ENCODE data around the gene CLHC1. TPM values are rescaled to one million over a fixed set of nuclear protein-coding genes. Genes with fewer than 3 reads are reported as not detected.

CLHC1 gene
- total RNA-seq, 1 experiment from 2014 or later = 9.2 TPM

GRCh38 chr2:55224761-55225261 is 7.3 kb downstream of the CLHC1 start:
- H3K79me2 ChIP-seq (ENCODE audit: insufficient read depth, low read length) = no peaks in the 10 kb centered on the region

More at GRCh38 chr2:55224761-55225261, 7.3 kb downstream of the CLHC1 start:
- no peak overlapping the region for H2BK15ac ChIP-seq (ENCODE audit: low read depth, low read length)
- no peak overlapping the region for H2BK5ac ChIP-seq (ENCODE audit: insufficient read length, low read length)
- no peak overlapping the region for H2BK12ac ChIP-seq (ENCODE audit: insufficient read length, low read depth, low read length)
- no peaks in the 10 kb centered on the region for H4K20me1 ChIP-seq (ENCODE audit: control insufficient read depth, insufficient read depth, insufficient read length)
- no peak overlapping the region for H3K23ac ChIP-seq (ENCODE audit: insufficient read length, low read depth, low read length)
- H3K79me1 ChIP-seq (ENCODE audit: insufficient read depth, low read depth, low read length, poor library complexity, severe bottlenecking) = no peaks in the 10 kb centered on the region
- peaks cover 10 to 15% of the 10 kb centered on the region in 2 experiments for H3K4me1 Mint-ChIP-seq
- H4K91ac ChIP-seq (ENCODE audit: insufficient read length, low read depth, low read length) = no peak overlapping the region
- H2AK5ac ChIP-seq (ENCODE audit: insufficient read length, low read length) = no peak overlapping the region
- no peak overlapping the region for H2BK20ac ChIP-seq (ENCODE audit: low read depth, low read length, poor library complexity, severe bottlenecking)
- H3K4me2 ChIP-seq (ENCODE audit: insufficient read depth, insufficient read length, low read length) = no peak overlapping the region
- H3K27me3 Mint-ChIP-seq (ENCODE audit: low read depth) = no peaks in the 10 kb centered on the region
- H3K4me3 Mint-ChIP-seq = no peak overlapping the region; a peak in 1 of 5 replicates
- H2AFZ ChIP-seq (ENCODE audit: low read length) = no peak overlapping the region
- WGBS (ENCODE audit: extremely low coverage, insufficient read length, low lambda C conversion rate) = no CpG with 5 or more reads among the region's 19 CpGs
- H3K27ac ChIP-seq (ENCODE audit: insufficient read length, low read depth, low read length) = no peak overlapping the region
- DNase-seq = peak; percentile 42
- H3K56ac ChIP-seq (ENCODE audit: insufficient read length, low read depth, low read length) = no peak overlapping the region
- H2BK120ac ChIP-seq (ENCODE audit: low read depth, low read length, poor library complexity, severe bottlenecking) = no peak overlapping the region
- no peak overlapping the region for H3K18ac ChIP-seq (ENCODE audit: insufficient read length, low read depth, low read length)
- no peak overlapping the region for H3T11ph ChIP-seq (ENCODE audit: low read length)
- H3K9ac ChIP-seq (ENCODE audit: extremely low read depth, insufficient read length, low read length) = no peak overlapping the region
- no peak overlapping the region; a peak in 1 of 7 replicates for H3K27ac Mint-ChIP-seq
- H3K4ac ChIP-seq (ENCODE audit: low read depth, low read length) = no peak overlapping the region
- no peaks in the 10 kb centered on the region for H3K4me1 ChIP-seq (ENCODE audit: insufficient read depth, low read length)
- H3K14ac ChIP-seq (ENCODE audit: insufficient read depth, low read length) = no peak overlapping the region
- TF ChIP-seq CTCF (conservative IDR thresholded peaks at IDR 0.05) = no peak
- H3K9me3 Mint-ChIP-seq = no peaks in the 10 kb centered on the region
- no peaks in the 10 kb centered on the region for H3K23me2 ChIP-seq (ENCODE audit: insufficient read length, low read depth, low read length, poor library complexity, severe bottlenecking)
- H3K27me3 ChIP-seq (ENCODE audit: insufficient read depth, low read length) = no peaks in the 10 kb centered on the region
- H4K8ac ChIP-seq (replicated peaks; ENCODE audit: insufficient read length, low read depth, low read length) = no peak overlapping the region
- no peak overlapping the region for H4K5ac ChIP-seq (ENCODE audit: insufficient read length, low read depth, low read length)
- no peaks in the 10 kb centered on the region for H3K9me3 ChIP-seq (ENCODE audit: control insufficient read depth, low read depth, low read length)
- H3K36me3 Mint-ChIP-seq (ENCODE audit: insufficient read depth in 1 of 3, low read depth in 3 of 3) = peaks cover 3 to 10% (median 6%) of the 10 kb centered on the region in 3 experiments; a peak in 5 of 7 replicates

Measured in H9 (cell line).